Stimulated activated CD4-positive, alpha-beta T cell treated with anti-CD3 and anti-CD28 coated beads, Interleukin-12 subunit alpha, Interleukin-12 subunit beta, amount 100 ng/mL, for 24 hours (primary cell): ENCODE measurements around the gene COL8A1.

Source experiments
- DNase-seq, 2 experiments: peaks; one replicate each; pipeline ENCODE4 v3.0.0-alpha.2; 2020; ENCODE audit warnings: low read depth in 2 of 2

COL8A1 gene

GRCh38 chr3:99760031-99760430, 121.6 kb downstream of the COL8A1 start:
- DNase-seq, result no peak

GRCh38 chr3:99760629-99761028, 122.2 kb downstream of the COL8A1 start:
- no peak for DNase-seq

GRCh38 chr3:99761415-99762165, 123.2 kb downstream of the COL8A1 start:
- DNase-seq, result no peak

- DNase-seq, result no peak
Observed at GRCh38 chr3:99762901-99763300, 124.5 kb downstream of the COL8A1 start.

GRCh38 chr3:99764377-99764776, 126.0 kb downstream of the COL8A1 start:
- DNase-seq, result no peak

- no peak for DNase-seq
Observed at GRCh38 chr3:99765042-99765942, 126.9 kb downstream of the COL8A1 start.

- no peak for DNase-seq
Observed at GRCh38 chr3:99767291-99767690, 128.9 kb downstream of the COL8A1 start.

- DNase-seq, result no peak
Observed at GRCh38 chr3:99768126-99768525, 129.7 kb downstream of the COL8A1 start.

GRCh38 chr3:99768808-99769501, 130.6 kb downstream of the COL8A1 start:
- no peak for DNase-seq

- DNase-seq, result no peak
Observed at GRCh38 chr3:99772171-99772570, 133.8 kb downstream of the COL8A1 start.

GRCh38 chr3:99772671-99773070, 134.3 kb downstream of the COL8A1 start:
- DNase-seq, result no peak

- no peak for DNase-seq
Observed at GRCh38 chr3:99774467-99774866, 136.1 kb downstream of the COL8A1 start.

- DNase-seq, result no peak
Observed at GRCh38 chr3:99776516-99777209, 138.3 kb downstream of the COL8A1 start.

- no peak for DNase-seq
Observed at GRCh38 chr3:99777210-99777549, 138.8 kb downstream of the COL8A1 start.

- DNase-seq, result no peak
Observed at GRCh38 chr3:99777708-99778107, 139.3 kb downstream of the COL8A1 start.

GRCh38 chr3:99780749-99781148, 142.4 kb downstream of the COL8A1 start:
- no peak for DNase-seq

- no peak for DNase-seq
Observed at GRCh38 chr3:99781761-99782160, 143.4 kb downstream of the COL8A1 start.

- no peak for DNase-seq
Observed at GRCh38 chr3:99783011-99783573, 144.7 kb downstream of the COL8A1 start.

GRCh38 chr3:99789011-99789721, 150.8 kb downstream of the COL8A1 start:
- DNase-seq, result no peak

- no peak for DNase-seq
Observed at GRCh38 chr3:99794485-99794884, 156.1 kb downstream of the COL8A1 start.

GRCh38 chr3:99795573-99795972, 157.2 kb downstream of the COL8A1 start:
- no peak for DNase-seq
